CD4-positive, alpha-beta T cell (primary cell): ENCODE measurements around the gene NPM1. TPM values are rescaled to one million over a fixed set of nuclear protein-coding genes. Genes with fewer than 3 reads are reported as not detected.
"Not testable (repeated sequence)": the region's sequence is repeated elsewhere in the genome, so short reads cannot be mapped to it uniquely, and the experiment has no call there.

ENCODE experiments used
- ATAC-seq: fragments of 200-7000 bp; cut with Tn5 transposase; one replicate; pipeline ENCODE4 v1.10.0; 2022; ENCODE audit warnings: mild to moderate bottlenecking; ENCODE audit not compliant: poor library complexity
- CTCF ChIA-PET: fragments of 350-600 bp; sonication (Branson Sonifier 250); formaldehyde crosslinking; loops from one replicate; lab custom pipeline; 2021; ENCODE audit warnings: antibody characterized with exemption, inconsistent platforms; lab: Charles Lee
- POLR2A ChIA-PET: fragments of 350-600 bp; sonication (Branson Sonifier 250); formaldehyde crosslinking; loops from one replicate; lab custom pipeline; 2021; ENCODE audit warnings: antibody characterized with exemption, inconsistent platforms; lab: Charles Lee
- DNase-seq, 14 experiments: peaks; one replicate each; pipeline ENCODE4 v3.0.0-alpha.2; 2013 to 2020; ENCODE audit warnings: mixed read lengths in 2 of 14
- H3K27ac ChIP-seq, 2 donors: one replicate each; pipeline versions ENCODE4 v1.5.1 to v1.7.0; 2013; ENCODE audit warnings: low read length in 2 of 2, low read depth in 1 of 2, mild to moderate bottlenecking in 1 of 2
- H3K27me3 ChIP-seq, 2 experiments: 1 replicate in 1 of 2; 2 replicates in 1 of 2; pipeline versions ENCODE4 v1.6.1 to v1.7.0; 2013; ENCODE audit warnings: low read length in 2 of 2, control low read depth in 1 of 2, mild to moderate bottlenecking in 1 of 2, moderate library complexity in 1 of 2; ENCODE audit not compliant: insufficient read depth in 2 of 2, control insufficient read depth in 1 of 2
- H3K36me3 ChIP-seq: one replicate; pipeline ENCODE4 v1.6.1; 2013; ENCODE audit warnings: low read length, control low read depth; ENCODE audit not compliant: insufficient read depth
- H3K4me1 ChIP-seq: one replicate; pipeline ENCODE4 v1.6.1; 2013; ENCODE audit warnings: low read length, control low read depth; ENCODE audit not compliant: insufficient read depth
- H3K4me3 ChIP-seq: one replicate; pipeline ENCODE4 v1.5.1; 2013; ENCODE audit warnings: mild to moderate bottlenecking, low read length, moderate library complexity
- H3K9me3 ChIP-seq, 2 experiments: 1 replicate in 1 of 2; 2 replicates in 1 of 2; pipeline versions ENCODE4 v1.6.1 to v1.7.0; 2013; ENCODE audit warnings: low read length in 2 of 2, mild to moderate bottlenecking in 2 of 2, control low read depth in 1 of 2, moderate library complexity in 1 of 2; ENCODE audit not compliant: control insufficient read depth in 1 of 2, insufficient read depth in 1 of 2
- H3K27ac Mint-ChIP-seq: one replicate; pipeline ENCODE4 v1.8.0; 2020; ENCODE audit warnings: mixed read lengths
- H3K27me3 Mint-ChIP-seq: one replicate; pipeline ENCODE4 v1.8.0; 2021; ENCODE audit warnings: mixed read lengths
- H3K36me3 Mint-ChIP-seq: one replicate; pipeline ENCODE4 v1.8.0; 2021; ENCODE audit warnings: low read depth, mixed read lengths
- H3K4me1 Mint-ChIP-seq: one replicate; pipeline ENCODE4 v1.8.0; 2021; ENCODE audit warnings: low read depth, mixed read lengths
- H3K4me3 Mint-ChIP-seq: one replicate; pipeline ENCODE4 v1.8.0; 2020; ENCODE audit warnings: mild to moderate bottlenecking, mixed read lengths
- H3K9me3 Mint-ChIP-seq: one replicate; pipeline ENCODE4 v1.8.0; 2020; ENCODE audit warnings: mixed read lengths
- CTCF ChIP-seq: fragments of 200-600 bp; IDR thresholded peaks from one replicate; pipeline ENCODE4 v1.8.0; 2022; ENCODE audit warnings: antibody characterized with exemption, mild to moderate bottlenecking
- intact Hi-C, 2 experiments: fragments of 100-400 bp; cut with DNase I in 1 of 2; cut with micrococcal nuclease in 1 of 2; formaldehyde crosslinking; loops; one replicate each; pipeline versions ENCODE4 v1.15.1 to v1.9.0; 2023 to 2025; cut with DNase I, micrococcal nuclease
- total RNA-seq, 174 experiments: library from RNA in 2 of 174; stranded (reverse) in 2 of 174; gene quantifications; one replicate each; pipeline ENCODE4 v1.2.3 and lab custom pipeline; 2021 to 2026

Gene NPM1
- total RNA-seq, 2 experiments from 2014 or later, result 1,243 to 1,379 TPM

DNA sequence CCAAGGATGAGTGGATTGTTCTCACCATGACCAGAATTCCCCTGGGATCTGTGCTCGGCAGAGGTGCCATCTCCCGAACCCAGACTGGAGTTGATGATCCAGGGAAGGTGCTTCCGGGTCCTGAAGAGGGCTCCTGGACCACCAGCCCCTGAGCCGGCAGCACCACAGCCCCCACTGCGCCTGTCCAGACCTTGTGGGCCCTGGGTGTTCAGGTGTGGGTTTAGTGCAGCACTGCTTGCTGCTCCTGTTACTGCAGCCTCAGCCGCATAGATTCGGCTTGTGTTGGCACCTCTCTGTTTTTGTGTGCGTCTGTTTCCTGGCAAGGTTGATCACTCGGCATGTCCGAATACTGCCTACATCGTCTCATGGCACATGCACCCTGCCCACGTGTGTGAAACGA, 16.3 kb upstream of the NPM1 start:
- no peak for TF ChIP-seq CTCF
- CTCF ChIA-PET, result no interaction called here

DNA sequence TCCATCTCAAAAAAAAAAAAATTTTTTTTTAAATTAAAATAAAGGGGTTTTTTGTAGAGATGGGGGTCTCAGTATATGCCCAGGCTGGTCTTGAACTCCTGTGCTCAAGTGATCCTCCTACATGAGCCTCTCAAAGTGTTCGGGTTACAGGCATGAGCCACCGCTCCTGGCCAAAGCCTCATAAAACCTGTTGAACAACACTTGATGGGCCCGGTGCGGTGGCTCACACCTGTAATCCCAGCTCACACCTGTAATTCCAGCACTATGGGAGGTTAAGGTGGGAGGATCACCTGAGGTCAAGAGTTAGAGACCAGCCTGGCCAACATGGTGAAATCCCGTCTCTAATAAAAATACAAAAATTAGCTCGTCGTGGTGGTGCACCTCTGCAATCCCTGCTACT, 7.7 kb upstream of the NPM1 start:
- Histone ChIP-seq H3K27ac (no peak overlapping the region), H3K36me3 (no peaks in the 10 kb centered on the region), H3K4me3 (no peak overlapping the region), H3K4me1 (no peaks in the 10 kb centered on the region), H3K27me3 (no peaks in the 10 kb centered on the region), H3K9me3 (no peaks in the 10 kb centered on the region)
- ATAC-seq, result no peak
- POLR2A ChIA-PET, result no interaction called here
- no peak for DNase-seq
- H3K4me1 Mint-ChIP-seq, result no peaks in the 10 kb centered on the region
- H3K27ac Mint-ChIP-seq, result no peak overlapping the region
- no peaks in the 10 kb centered on the region for H3K9me3 Mint-ChIP-seq
- no peaks in the 10 kb centered on the region for H3K36me3 Mint-ChIP-seq
- intact Hi-C loops, result loop anchor here in 1 of 2 experiments (10.0 kb wide), 1 partner anchor 1455 kb away; the partner anchor contains the start of gene ERGIC1
- H3K27me3 Mint-ChIP-seq, result no peaks in the 10 kb centered on the region
- H3K4me3 Mint-ChIP-seq, result no peak overlapping the region
- TF ChIP-seq CTCF, result no peak
- CTCF ChIA-PET, result no interaction called here

More for the DNA sequence above, 16.3 kb upstream of the NPM1 start:
- Histone ChIP-seq H3K27ac (no peak overlapping the region), H3K36me3 (no peaks in the 10 kb centered on the region), H3K27me3 (peaks cover 5 to 10% of the 10 kb centered on the region in 2 experiments), H3K4me3 (no peak overlapping the region), H3K9me3 (no peaks in the 10 kb centered on the region), H3K4me1 (no peaks in the 10 kb centered on the region)
- POLR2A ChIA-PET, result no interaction called here
- intact Hi-C loops, result no loop called here
- Mint-ChIP-seq H3K36me3 (no peaks in the 10 kb centered on the region), H3K9me3 (no peaks in the 10 kb centered on the region), H3K4me1 (no peaks in the 10 kb centered on the region), H3K27ac (no peak overlapping the region), H3K27me3 (peaks cover 8% of the 10 kb centered on the region), H3K4me3 (no peak overlapping the region)
- ATAC-seq, result no peak
- DNase-seq, result no peak

GRCh38 chr5:171384416-171384815, 3.2 kb upstream of the NPM1 start:
- H3K27ac ChIP-seq, H3K9me3 ChIP-seq, CTCF ChIA-PET, H3K27me3 ChIP-seq, H3K36me3 ChIP-seq, H3K27me3 Mint-ChIP-seq, H3K4me3 ChIP-seq, H3K9me3 Mint-ChIP-seq, DNase-seq, POLR2A ChIA-PET, ATAC-seq, H3K4me3 Mint-ChIP-seq, H3K27ac Mint-ChIP-seq: not testable (repeated sequence)
- H3K4me1 ChIP-seq, result peaks cover 19% of the 10 kb centered on the region
- intact Hi-C loops, result loop anchor here in 1 of 2 experiments (10.0 kb wide), 1 partner anchor 1450 kb away; the partner anchor contains the start of gene ERGIC1
- Mint-ChIP-seq H3K36me3 (peaks cover 25% of the 10 kb centered on the region), H3K4me1 (peaks cover 28% of the 10 kb centered on the region)

- peaks cover 30% of the 10 kb centered on the region for H3K36me3 Mint-ChIP-seq
- H3K9me3 ChIP-seq, H3K27me3 Mint-ChIP-seq, DNase-seq, ATAC-seq, H3K27ac ChIP-seq, POLR2A ChIA-PET, H3K27me3 ChIP-seq, H3K27ac Mint-ChIP-seq, H3K4me3 ChIP-seq, CTCF ChIA-PET, H3K36me3 ChIP-seq, H3K9me3 Mint-ChIP-seq: not testable (repeated sequence)
- peaks cover 19% of the 10 kb centered on the region for H3K4me1 ChIP-seq
- intact Hi-C loops, result loop anchor here (5.0 to 10.0 kb wide), 4 partner anchors 622 to 1450 kb away; partner anchors contain the start of genes ERGIC1 (in 1 of the 2), FBXW11 (in 1 of the 2) and UBTD2 (in 1 of the 2)
- peak overlapping the region; percentile 20 for H3K4me3 Mint-ChIP-seq
- peaks cover 33% of the 10 kb centered on the region for H3K4me1 Mint-ChIP-seq
Measured at GRCh38 chr5:171384999-171385398, 2.6 kb upstream of the NPM1 start.
